HL-60 (cell line): ENCODE data around the gene PAH.

Experiments used
- CTCF ChIP-seq: IDR thresholded peaks from one replicate; pipeline ENCODE4 v1.5.1; 2011; ENCODE audit warnings: low read length, control low read depth, inconsistent platforms; ENCODE audit not compliant: insufficient read depth
- REST ChIP-seq: IDR thresholded peaks from 2 replicates; pipeline ENCODE4 v1.6.1; 2012; ENCODE audit warnings: low read depth; ENCODE audit not compliant: insufficient replicate concordance
- SPI1 ChIP-seq: IDR thresholded peaks from 2 replicates; pipeline ENCODE4 v1.6.1; 2012; ENCODE audit warnings: low read depth, mild to moderate bottlenecking, borderline replicate concordance

GRCh38 chr12:102888511-102888910, 28.5 kb downstream of the PAH start:
- TF ChIP-seq SPI1 (no peak), CTCF (no peak), REST (no peak)
